Esophagus squamous epithelium (tissue), 5 donors: ENCODE results near the gene HUNK. TPM values are rescaled to one million over a fixed set of nuclear protein-coding genes. Genes with fewer than 3 reads are reported as not detected.

Experiments used
- DNase-seq: peaks from one replicate; lab custom pipeline; 2025; lab: John Stamatoyannopoulos, UW
- H3K27ac ChIP-seq, 4 donors: fragments of 200-600 bp; sonication (generic); one replicate each; pipeline ENCODE4 v1.5.1; 2016 to 2019; ENCODE audit warnings: mild to moderate bottlenecking in 1 of 4
- H3K27me3 ChIP-seq, 4 donors: fragments of 200-600 bp; sonication (generic); 1 replicate in 3 of 4; 2 replicates in 1 of 4; pipeline versions ENCODE4 v1.5.1 to v1.6.0; 2017 to 2021; ENCODE audit warnings: antibody characterized with exemption in 1 of 4
- H3K36me3 ChIP-seq, 3 donors: fragments of 200-600 bp; sonication (generic); one replicate each; pipeline ENCODE4 v1.5.1; 2016 to 2019
- H3K4me1 ChIP-seq, 3 donors: fragments of 200-600 bp; sonication (generic); one replicate each; pipeline ENCODE4 v1.5.1; 2017 to 2019
- H3K4me3 ChIP-seq, 4 donors: fragments of 200-600 bp; sonication (generic); 1 replicate in 3 of 4; 2 replicates in 1 of 4; pipeline ENCODE4 v1.5.1; 2016 to 2019; ENCODE audit warnings: mild to moderate bottlenecking in 2 of 4, moderate library complexity in 1 of 4
- H3K9me3 ChIP-seq, 3 donors: fragments of 200-600 bp; sonication (generic); one replicate each; pipeline ENCODE4 v1.5.1; 2016 to 2019
- POLR2A ChIP-seq, 4 donors: fragments of 450-650 bp; IDR thresholded peaks; one replicate each; pipeline ENCODE4 v1.6.1; 2017; ENCODE audit warnings: antibody characterized with exemption in 4 of 4, mild to moderate bottlenecking in 4 of 4, moderate library complexity in 3 of 4
- WGBS, 2 donors: methylation state at CpG; one replicate each; pipeline ENCODE4 v1.1.5; 2018; 5-methylcytosine and 5-hydroxymethylcytosine counted together
- intact Hi-C: fragments of 100-400 bp; cut with DNase I; formaldehyde crosslinking; loops from one replicate; pipeline ENCODE4 v1.15.0; 2022
- total RNA-seq, 4 donors: library from RNA; depleted of rRNA; stranded (reverse); fragments of >200 nt; gene quantifications; one replicate each; pipeline ENCODE4 v1.1.0, GENCODE V29; 2016
- TF ChIP-seq, protein P1 (sequence below), 6 experiments: fragments of 450-650 bp in 4 of 6; fragments of 200-600 bp in 2 of 6; sonication (generic) in 2 of 6; IDR thresholded peaks; one replicate each; pipeline ENCODE4 v1.5.1; 2016 to 2019; ENCODE audit warnings: antibody characterized with exemption in 6 of 6, mild to moderate bottlenecking in 4 of 6, moderate library complexity in 4 of 6
- donor health status: DM: yes; HTN: yes; CAD: no.

The HUNK gene
- total RNA-seq, 4 donors from 2014 or later = under 0.01 to 2.8 (median 0.42) TPM

DNA sequence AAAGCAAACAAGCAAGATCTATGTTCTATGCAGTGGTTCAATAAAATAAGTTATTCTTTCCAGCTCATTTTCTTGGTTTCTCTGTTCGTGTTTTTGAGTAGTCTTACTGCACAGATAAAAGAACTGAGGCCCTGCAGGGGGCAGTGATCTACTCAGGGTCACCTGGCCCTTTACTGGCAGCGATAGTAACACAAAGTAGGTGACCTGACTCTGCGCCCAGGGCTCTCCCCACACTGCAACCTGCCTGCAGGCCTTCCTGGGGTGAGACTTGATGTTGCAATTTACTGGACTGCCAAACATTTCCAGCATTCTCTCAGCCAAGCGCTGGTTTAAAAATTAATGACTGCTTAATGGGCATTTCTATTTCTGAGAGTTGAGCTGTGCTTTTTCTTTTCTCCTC is 110.3 kb downstream of the HUNK start:
- Histone ChIP-seq H3K4me3 (no peak overlapping the region), H3K4me1 (no peaks in the 10 kb centered on the region), H3K36me3 (no peaks in the 10 kb centered on the region), H3K9me3 (no peaks in the 10 kb centered on the region), H3K27ac (no peak overlapping the region), H3K27me3 (no peaks in the 10 kb centered on the region)
- intact Hi-C loops = no loop called here
- no peak for DNase-seq
- TF ChIP-seq, protein P1, sequence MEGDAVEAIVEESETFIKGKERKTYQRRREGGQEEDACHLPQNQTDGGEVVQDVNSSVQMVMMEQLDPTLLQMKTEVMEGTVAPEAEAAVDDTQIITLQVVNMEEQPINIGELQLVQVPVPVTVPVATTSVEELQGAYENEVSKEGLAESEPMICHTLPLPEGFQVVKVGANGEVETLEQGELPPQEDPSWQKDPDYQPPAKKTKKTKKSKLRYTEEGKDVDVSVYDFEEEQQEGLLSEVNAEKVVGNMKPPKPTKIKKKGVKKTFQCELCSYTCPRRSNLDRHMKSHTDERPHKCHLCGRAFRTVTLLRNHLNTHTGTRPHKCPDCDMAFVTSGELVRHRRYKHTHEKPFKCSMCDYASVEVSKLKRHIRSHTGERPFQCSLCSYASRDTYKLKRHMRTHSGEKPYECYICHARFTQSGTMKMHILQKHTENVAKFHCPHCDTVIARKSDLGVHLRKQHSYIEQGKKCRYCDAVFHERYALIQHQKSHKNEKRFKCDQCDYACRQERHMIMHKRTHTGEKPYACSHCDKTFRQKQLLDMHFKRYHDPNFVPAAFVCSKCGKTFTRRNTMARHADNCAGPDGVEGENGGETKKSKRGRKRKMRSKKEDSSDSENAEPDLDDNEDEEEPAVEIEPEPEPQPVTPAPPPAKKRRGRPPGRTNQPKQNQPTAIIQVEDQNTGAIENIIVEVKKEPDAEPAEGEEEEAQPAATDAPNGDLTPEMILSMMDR (IDR thresholded peaks at IDR 0.05) = no peak
- no peak for TF ChIP-seq POLR2A (IDR thresholded peaks at IDR 0.05)
- WGBS, 2 donors = 78 to 80% methylated on average over 4 of the region's 4 CpGs

DNA sequence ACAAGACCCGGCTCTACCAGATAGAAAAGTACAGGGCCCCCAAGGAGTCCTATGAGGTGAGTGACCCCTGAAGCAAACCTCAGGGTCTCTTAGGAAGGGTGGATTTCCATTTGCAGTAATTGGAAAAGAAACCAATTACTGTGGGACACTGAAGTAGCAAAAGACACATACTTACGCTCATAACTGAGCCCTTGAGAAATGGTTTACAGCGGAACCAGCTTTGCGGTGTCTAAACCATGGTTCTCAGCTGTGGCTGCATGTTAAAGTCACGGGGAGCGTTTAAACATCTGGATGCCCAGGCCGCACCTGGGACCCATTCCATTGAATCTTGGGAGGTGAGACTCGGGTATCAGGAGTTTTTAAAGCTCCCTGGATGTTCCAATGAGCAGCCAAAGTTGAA is 110.7 kb downstream of the HUNK start:
- Histone ChIP-seq H3K36me3 (no peaks in the 10 kb centered on the region), H3K9me3 (no peaks in the 10 kb centered on the region), H3K27ac (no peak overlapping the region), H3K4me3 (no peak overlapping the region), H3K27me3 (no peaks in the 10 kb centered on the region), H3K4me1 (no peaks in the 10 kb centered on the region)
- DNase-seq = no peak
- WGBS, 2 donors = 91 to 94% methylated on average over 7 to 8 of the region's 8 CpGs
- intact Hi-C loops = no loop called here
- no peak for TF ChIP-seq POLR2A (IDR thresholded peaks at IDR 0.05)
- TF ChIP-seq, protein P1 (IDR thresholded peaks at IDR 0.05) = no peak

DNA sequence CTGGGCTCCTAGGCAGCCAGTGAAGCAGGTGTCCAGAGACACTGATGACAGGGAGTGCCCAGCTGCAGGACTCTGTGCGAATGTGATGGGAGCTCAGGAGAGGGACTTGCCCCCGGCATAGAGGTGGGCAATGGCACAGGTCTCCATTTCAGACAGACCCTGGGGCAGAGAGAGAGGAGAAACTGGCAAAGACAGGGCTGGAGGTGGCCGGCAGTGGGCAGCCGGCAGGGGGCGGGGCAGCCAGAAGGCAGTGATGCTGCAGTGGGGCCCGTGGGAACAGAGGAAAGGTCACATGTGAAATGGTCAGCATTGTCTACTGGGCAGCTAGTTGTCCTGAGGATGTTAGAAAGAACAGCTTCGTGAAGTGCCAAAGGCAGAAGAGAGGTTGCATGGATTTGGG is 112.6 kb downstream of the HUNK start:
- WGBS, 2 donors = 88 to 89% methylated on average over 4 to 6 of the region's 7 CpGs
- Histone ChIP-seq H3K27ac (no peak overlapping the region), H3K9me3 (no peaks in the 10 kb centered on the region), H3K4me1 (no peaks in the 10 kb centered on the region), H3K27me3 (no peaks in the 10 kb centered on the region), H3K4me3 (no peak overlapping the region), H3K36me3 (no peaks in the 10 kb centered on the region)
- intact Hi-C loops = no loop called here
- TF ChIP-seq, protein P1 (IDR thresholded peaks at IDR 0.05) = no peak
- TF ChIP-seq POLR2A (IDR thresholded peaks at IDR 0.05) = no peak
- no peak for DNase-seq

DNA sequence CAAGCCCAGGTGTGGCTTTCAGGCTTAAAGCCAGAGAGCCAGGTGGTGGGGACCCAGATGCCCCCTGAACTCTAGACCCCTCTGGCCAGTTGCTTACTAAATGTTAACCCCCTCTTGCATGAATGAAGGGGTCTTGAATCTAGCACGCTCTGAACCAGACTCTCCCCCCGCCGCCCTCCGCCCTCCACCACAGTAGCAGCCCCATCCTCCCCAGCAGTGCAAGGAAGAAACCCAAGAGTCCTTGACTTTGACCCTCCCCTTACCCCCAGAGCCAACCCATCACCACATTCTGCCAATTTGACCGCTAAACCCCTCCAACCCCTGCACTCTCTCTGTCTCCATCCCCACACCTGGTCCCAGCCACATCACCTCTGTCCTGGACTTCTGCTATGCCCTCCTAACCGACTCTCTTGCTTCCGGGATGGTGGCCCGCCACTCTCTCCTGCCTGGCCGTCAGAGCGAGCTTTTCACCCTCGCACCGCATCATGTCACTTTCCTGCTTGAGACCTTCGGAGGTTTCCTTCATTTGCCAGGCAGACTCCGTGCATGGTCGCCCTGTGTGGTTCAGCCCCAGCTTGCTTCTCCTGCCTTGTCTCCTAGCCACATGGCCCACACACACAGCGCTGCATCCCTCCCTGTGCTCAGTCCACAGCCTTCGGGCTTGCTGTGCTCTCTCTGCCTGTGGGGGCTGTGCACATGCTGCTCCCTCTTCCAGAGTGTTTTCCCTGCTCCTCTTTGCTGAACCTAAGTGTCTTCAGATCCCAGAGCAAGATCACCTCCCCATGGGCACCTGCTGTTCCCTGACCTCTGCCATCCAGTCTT is 113.4 kb downstream of the HUNK start:
- Histone ChIP-seq H3K36me3 (no peaks in the 10 kb centered on the region), H3K9me3 (no peaks in the 10 kb centered on the region), H3K4me3 (no peak overlapping the region), H3K4me1 (no peaks in the 10 kb centered on the region), H3K27me3 (no peaks in the 10 kb centered on the region), H3K27ac (no peak overlapping the region)
- DNase-seq = no peak
- TF ChIP-seq POLR2A (IDR thresholded peaks at IDR 0.05) = no peak
- TF ChIP-seq, protein P1 (IDR thresholded peaks at IDR 0.05) = no peak
- WGBS, 2 donors = 84 to 87% methylated on average over 16 to 17 of the region's 17 CpGs
- intact Hi-C loops = no loop called here

DNA sequence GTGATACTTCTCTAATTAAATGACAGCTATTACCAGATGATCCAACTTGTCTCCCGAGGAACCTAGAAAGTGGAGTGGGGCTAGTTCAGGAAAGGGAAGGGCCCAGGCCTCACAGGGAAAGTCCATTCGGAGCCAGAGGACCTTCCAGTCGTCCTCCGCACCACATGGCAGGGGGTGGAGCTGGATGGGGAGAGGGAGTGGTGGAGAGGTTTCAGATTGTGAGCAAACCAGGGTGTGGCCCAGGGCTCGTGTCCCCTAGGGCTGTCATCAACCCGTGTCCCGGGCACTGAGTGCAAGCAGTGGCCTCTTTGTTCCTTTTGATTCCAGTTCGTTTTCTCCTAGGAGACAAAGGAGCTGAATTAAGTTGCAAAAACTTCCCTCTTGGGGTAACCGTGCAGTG is 114.9 kb downstream of the HUNK start:
- H3K36me3 ChIP-seq = no peaks in the 10 kb centered on the region
- H3K4me3 ChIP-seq = no peak overlapping the region
- H3K9me3 ChIP-seq = no peaks in the 10 kb centered on the region
- H3K4me1 ChIP-seq = no peaks in the 10 kb centered on the region
- WGBS, 2 donors = 63 to 64% methylated on average over 9 of the region's 9 CpGs
- TF ChIP-seq, protein P1 (IDR thresholded peaks at IDR 0.05) = no peak
- TF ChIP-seq POLR2A (IDR thresholded peaks at IDR 0.05) = no peak
- intact Hi-C loops = no loop called here
- no peaks in the 10 kb centered on the region for H3K27me3 ChIP-seq
- H3K27ac ChIP-seq = no peak overlapping the region
- DNase-seq = no peak
